Peyer's patch (tissue), 4 donors: ENCODE measurements around the gene EPHA6. TPM values are rescaled to one million over a fixed set of nuclear protein-coding genes. Genes with fewer than 3 reads are reported as not detected.

Experiments
- DNase-seq, 3 donors: peaks; one replicate each; pipeline ENCODE4 v3.0.0-alpha.2; 2017 to 2019
- H3K27ac ChIP-seq, 4 donors: fragments of 200-600 bp; sonication (generic); one replicate each; pipeline ENCODE4 v1.5.1; 2016 to 2019
- H3K27me3 ChIP-seq, 2 donors: fragments of 200-600 bp; sonication (generic); one replicate each; pipeline ENCODE4 v1.5.1; 2019
- H3K36me3 ChIP-seq, 3 donors: fragments of 200-600 bp; sonication (generic); one replicate each; pipeline ENCODE4 v1.5.1; 2016 to 2019
- H3K4me1 ChIP-seq, 4 donors: fragments of 200-600 bp; sonication (generic); one replicate each; pipeline ENCODE4 v1.5.1; 2016 to 2019
- H3K4me3 ChIP-seq, 4 donors: fragments of 200-600 bp; sonication (generic); 1 replicate in 3 of 4; 2 replicates in 1 of 4; pipeline ENCODE4 v1.5.1; 2016 to 2019; ENCODE audit warnings: mild to moderate bottlenecking in 1 of 4
- H3K9me3 ChIP-seq, 4 donors: fragments of 200-600 bp; sonication (generic); one replicate each; pipeline ENCODE4 v1.5.1; 2016 to 2019; ENCODE audit warnings: mild to moderate bottlenecking in 1 of 4
- CTCF ChIP-seq, 6 experiments: fragments of 450-650 bp in 4 of 6; fragments of 200-600 bp in 2 of 6; sonication (generic) in 1 of 6; IDR thresholded peaks; one replicate each; pipeline ENCODE4 v1.5.1; 2017 to 2019; ENCODE audit warnings: antibody characterized with exemption in 6 of 6, mild to moderate bottlenecking in 3 of 6, moderate library complexity in 1 of 6
- POLR2A ChIP-seq, 2 donors: fragments of 450-650 bp; IDR thresholded peaks; one replicate each; pipeline ENCODE4 v1.5.1; 2017; ENCODE audit warnings: antibody characterized with exemption in 2 of 2, mild to moderate bottlenecking in 2 of 2, moderate library complexity in 2 of 2
- total RNA-seq, 4 donors: library from RNA; depleted of rRNA; stranded (reverse); fragments of >200 nt; gene quantifications; one replicate each; pipeline ENCODE4 v1.1.0, GENCODE V29; 2016

Gene EPHA6
- total RNA-seq, 4 donors from 2014 or later, result 1.7 to 2.1 (median 1.9) TPM; not detected in 1

GRCh38 chr3:97736928-97737327, 922.5 kb downstream of the EPHA6 start:
- no peak for DNase-seq
- no peaks in the 10 kb centered on the region for H3K27me3 ChIP-seq
- H3K4me3 ChIP-seq, result no peak overlapping the region

GRCh38 chr3:97738761-97739160, 924.4 kb downstream of the EPHA6 start:
- H3K4me3 ChIP-seq, result no peak overlapping the region
- H3K9me3 ChIP-seq, result no peaks in the 10 kb centered on the region
- TF ChIP-seq CTCF (IDR thresholded peaks at IDR 0.05) (no peak), POLR2A (IDR thresholded peaks at IDR 0.05) (no peak)
- H3K27me3 ChIP-seq, result no peaks in the 10 kb centered on the region
- H3K4me1 ChIP-seq, result no peaks in the 10 kb centered on the region
- no peak for DNase-seq
- no peak overlapping the region for H3K27ac ChIP-seq
- no peaks in the 10 kb centered on the region for H3K36me3 ChIP-seq

More at GRCh38 chr3:97736928-97737327, 922.5 kb downstream of the EPHA6 start:
- H3K27ac ChIP-seq, result no peak overlapping the region
- no peaks in the 10 kb centered on the region for H3K9me3 ChIP-seq
- no peaks in the 10 kb centered on the region for H3K36me3 ChIP-seq
- TF ChIP-seq CTCF (IDR thresholded peaks at IDR 0.05), result no peak
- TF ChIP-seq POLR2A (IDR thresholded peaks at IDR 0.05), result no peak
- H3K4me1 ChIP-seq, result no peaks in the 10 kb centered on the region

GRCh38 chr3:97742036-97742435, 927.6 kb downstream of the EPHA6 start:
- H3K4me1 ChIP-seq, result no peaks in the 10 kb centered on the region
- no peaks in the 10 kb centered on the region for H3K9me3 ChIP-seq
- no peaks in the 10 kb centered on the region for H3K27me3 ChIP-seq
- no peak overlapping the region for H3K27ac ChIP-seq
- H3K36me3 ChIP-seq, result no peaks in the 10 kb centered on the region
- DNase-seq, result no peak
- no peak for TF ChIP-seq CTCF (IDR thresholded peaks at IDR 0.05)
- no peak for TF ChIP-seq POLR2A (IDR thresholded peaks at IDR 0.05)
- no peak overlapping the region for H3K4me3 ChIP-seq

GRCh38 chr3:97744289-97744688, 929.9 kb downstream of the EPHA6 start:
- Histone ChIP-seq H3K9me3 (no peaks in the 10 kb centered on the region), H3K4me1 (no peaks in the 10 kb centered on the region), H3K36me3 (no peaks in the 10 kb centered on the region), H3K27me3 (no peaks in the 10 kb centered on the region), H3K4me3 (no peak overlapping the region), H3K27ac (no peak overlapping the region)
- DNase-seq, result no peak
- TF ChIP-seq POLR2A (IDR thresholded peaks at IDR 0.05) (no peak), CTCF (IDR thresholded peaks at IDR 0.05) (no peak)

- peak overlapping the region; percentile 67 to 78 (median 70) for H3K4me3 ChIP-seq
- no peak for TF ChIP-seq POLR2A (IDR thresholded peaks at IDR 0.05)
- no peak for TF ChIP-seq CTCF (IDR thresholded peaks at IDR 0.05)
- DNase-seq, result no peak
Observed at GRCh38 chr3:97763586-97764406, 949.4 kb downstream of the EPHA6 start.

More at GRCh38 chr3:97763586-97764406, 949.4 kb downstream of the EPHA6 start:
- no peaks in the 10 kb centered on the region for H3K9me3 ChIP-seq
- peaks cover 0 to 4% (median 2%) of the 10 kb centered on the region in 4 donors for H3K4me1 ChIP-seq
- no peaks in the 10 kb centered on the region for H3K36me3 ChIP-seq
- H3K27ac ChIP-seq, result peak overlapping the region; percentile 34 to 80 (median 70)
- no peaks in the 10 kb centered on the region for H3K27me3 ChIP-seq
